GM10266 (cell line): ENCODE measurements around the gene MIDN.

ENCODE experiments used
- DNase-seq: peaks from one replicate; pipeline ENCODE4 v3.0.0; 2012; ENCODE audit errors: extremely low spot score
- CTCF ChIP-seq: IDR thresholded peaks from 2 replicates; pipeline ENCODE4 v1.5.1; 2012; ENCODE audit warnings: mild to moderate bottlenecking, low read depth; ENCODE audit not compliant: control insufficient read depth, insufficient read depth; ENCODE audit errors: missing control alignments

MIDN gene

GRCh38 chr19:1282588-1283206, 34.3 kb downstream of the MIDN start:
- DNase-seq = no peak
- no peak for TF ChIP-seq CTCF

GRCh38 chr19:1283207-1283916, 35.0 kb downstream of the MIDN start:
- DNase-seq = no peak

GRCh38 chr19:1283917-1284292, 35.5 kb downstream of the MIDN start:
- no peak for DNase-seq
- no peak for TF ChIP-seq CTCF

More at GRCh38 chr19:1283207-1283916, 35.0 kb downstream of the MIDN start:
- no peak for TF ChIP-seq CTCF

DNA sequence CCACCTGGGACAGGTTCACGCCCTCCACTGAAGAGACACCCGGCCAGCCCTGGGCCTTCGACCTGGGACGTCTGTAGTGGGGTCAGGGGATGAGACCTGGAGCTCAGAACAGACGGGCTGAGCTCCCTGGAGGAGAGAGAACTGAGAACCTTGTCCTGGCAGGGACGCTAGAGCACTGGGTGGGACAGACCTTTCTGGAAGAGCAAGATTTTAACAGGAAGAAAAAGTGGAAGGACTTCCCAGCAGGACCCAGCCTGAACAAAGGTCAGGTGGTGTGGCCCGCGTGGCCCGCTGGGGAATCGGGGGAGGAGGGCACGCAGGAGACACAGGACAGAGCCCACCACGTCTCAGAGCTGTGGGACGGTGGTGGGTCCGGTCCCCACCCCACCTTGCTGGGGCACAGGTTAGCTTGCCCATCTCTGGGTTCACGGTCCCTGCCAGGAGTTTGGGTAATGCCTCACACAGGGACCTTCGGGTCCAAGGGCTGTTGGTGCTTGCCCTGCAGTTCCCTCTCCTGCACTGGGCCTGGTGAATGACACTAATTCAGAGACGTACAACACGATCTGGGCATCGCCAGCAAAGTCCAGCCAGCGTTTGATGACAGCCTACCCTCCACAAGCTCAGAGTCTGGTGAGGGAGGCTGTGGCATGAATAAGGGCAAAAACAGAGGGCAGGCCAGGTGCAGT, 36.1 kb downstream of the MIDN start:
- DNase-seq = no peak
- TF ChIP-seq CTCF = no peak

GRCh38 chr19:1284979-1285736, 36.8 kb downstream of the MIDN start:
- DNase-seq = no peak

GRCh38 chr19:1285737-1286360, 37.5 kb downstream of the MIDN start, which contains the start of gene EFNA2:
Gene EFNA2 (plus strand): TSS chr19:1285873. CDS start chr19:1286169, 296 bp downstream.
- no peak for DNase-seq
- no peak for TF ChIP-seq CTCF

More at GRCh38 chr19:1284979-1285736, 36.8 kb downstream of the MIDN start:
- TF ChIP-seq CTCF = no peak
